HG03558 (cell line): ENCODE results near the gene TRA2B.

Experiments used
- ATAC-seq: cut with Tn5 transposase; IDR thresholded peaks from one replicate; pipeline ENCODE4 v1.9.1; 2021; ENCODE audit warnings: moderate number of reproducible peaks; ENCODE audit not compliant: unreplicated experiment; ENCODE audit errors: extremely low read depth

Gene TRA2B

GRCh38 chr3:185937689-185938374 lies at the start of gene TRA2B:
Gene TRA2B, minus strand, starts transcription at chr3:185938014. Its CDS starts 154 bp downstream, at chr3:185937860.
- ATAC-seq, result peak; percentile 81

GRCh38 chr3:185986198-185986777 lies 48.5 kb upstream of the TRA2B start:
- ATAC-seq, result no peak

GRCh38 chr3:185984203-185984602 lies 46.4 kb upstream of the TRA2B start:
- ATAC-seq, result no peak

GRCh38 chr3:185983495-185984141 lies 45.8 kb upstream of the TRA2B start:
- no peak for ATAC-seq

GRCh38 chr3:185982632-185983031 lies 44.8 kb upstream of the TRA2B start:
- ATAC-seq, result no peak

GRCh38 chr3:185981621-185982020 lies 43.8 kb upstream of the TRA2B start:
- no peak for ATAC-seq

- no peak for ATAC-seq
Observed at GRCh38 chr3:185979721-185980121, 41.9 kb upstream of the TRA2B start.

- no peak for ATAC-seq
Observed at GRCh38 chr3:185978516-185978915, 40.7 kb upstream of the TRA2B start.

- ATAC-seq, result no peak
Observed at GRCh38 chr3:185977679-185978040, 39.8 kb upstream of the TRA2B start.

GRCh38 chr3:185976977-185977678 lies 39.3 kb upstream of the TRA2B start:
- no peak for ATAC-seq

- no peak for ATAC-seq
Observed at GRCh38 chr3:185976100-185976499, 38.3 kb upstream of the TRA2B start.

- ATAC-seq, result no peak
Observed at GRCh38 chr3:185971579-185971978, 33.8 kb upstream of the TRA2B start.

GRCh38 chr3:185968168-185968567 lies 30.4 kb upstream of the TRA2B start:
- ATAC-seq, result no peak

GRCh38 chr3:185966655-185967054 lies 28.8 kb upstream of the TRA2B start:
- no peak for ATAC-seq

GRCh38 chr3:185965496-185965895 lies 27.7 kb upstream of the TRA2B start:
- no peak for ATAC-seq

GRCh38 chr3:185961675-185962232 lies 23.9 kb upstream of the TRA2B start:
- no peak for ATAC-seq

GRCh38 chr3:185960522-185961288 lies 22.9 kb upstream of the TRA2B start:
- ATAC-seq, result no peak

- no peak for ATAC-seq
Observed at GRCh38 chr3:185959609-185960521, 22.1 kb upstream of the TRA2B start.

GRCh38 chr3:185958626-185959025 lies 20.8 kb upstream of the TRA2B start:
- ATAC-seq, result no peak
